Gastroesophageal sphincter (tissue), 4 donors: ENCODE measurements around the gene ANKS1A. TPM values are rescaled to one million over a fixed set of nuclear protein-coding genes. Genes with fewer than 3 reads are reported as not detected.
A peak's percentile ranks its signal among the peaks of the same experiment; 100 is the strongest.

ENCODE experiments used
- ATAC-seq: fragments of 150-250 bp; one replicate; pipeline ENCODE4 v1.9.1; 2016; ENCODE audit warnings: mild to moderate bottlenecking, moderate library complexity
- H3K27ac ChIP-seq, 4 donors: fragments of 200-600 bp; sonication (generic) in 3 of 4; 1 replicate in 3 of 4; 2 replicates in 1 of 4; pipeline ENCODE4 v1.5.1; 2016 to 2019
- H3K27me3 ChIP-seq: fragments of 200-600 bp; sonication (generic); one replicate; pipeline ENCODE4 v1.5.1; 2019
- H3K36me3 ChIP-seq, 2 donors: fragments of 200-600 bp; sonication (generic); one replicate each; pipeline ENCODE4 v1.5.1; 2019; ENCODE audit warnings: control low read depth in 1 of 2
- H3K4me1 ChIP-seq, 3 donors: fragments of 200-600 bp; sonication (generic); 1 replicate in 2 of 3; 2 replicates in 1 of 3; pipeline ENCODE4 v1.5.1; 2016 to 2019; ENCODE audit warnings: control low read depth in 2 of 3
- H3K4me3 ChIP-seq, 2 donors: fragments of 200-600 bp; sonication (generic); one replicate each; pipeline ENCODE4 v1.5.1; 2019; ENCODE audit warnings: mild to moderate bottlenecking in 1 of 2, moderate library complexity in 1 of 2
- H3K9me3 ChIP-seq, 3 donors: fragments of 200-600 bp; sonication (generic); one replicate each; pipeline ENCODE4 v1.5.1; 2017 to 2019; ENCODE audit warnings: control low read depth in 2 of 3
- EP300 ChIP-seq: sonication (generic); formaldehyde crosslinking; IDR thresholded peaks from one replicate; pipeline ENCODE4 v1.6.1; 2017; ENCODE audit warnings: antibody characterized with exemption, mild to moderate bottlenecking
- POLR2A ChIP-seq, 2 donors: fragments of 450-650 bp; IDR thresholded peaks; one replicate each; pipeline ENCODE4 v1.6.1; 2017; ENCODE audit warnings: antibody characterized with exemption in 2 of 2, mild to moderate bottlenecking in 2 of 2, moderate library complexity in 1 of 2
- POLR2AphosphoS5 ChIP-seq: sonication (generic); formaldehyde crosslinking; IDR thresholded peaks from one replicate; pipeline ENCODE4 v1.6.1; 2017; ENCODE audit warnings: antibody characterized with exemption
- WGBS, 2 donors: methylation state at CpG; one replicate each; pipeline ENCODE4 v1.1.5; 2018; ENCODE audit warnings: low coverage in 1 of 2; 5-methylcytosine and 5-hydroxymethylcytosine counted together
- total RNA-seq, 4 donors: library from RNA; depleted of rRNA; stranded (reverse); fragments of >200 nt; gene quantifications; one replicate each; pipeline ENCODE4 v1.1.0, GENCODE V29; 2016
- TF ChIP-seq, protein P1 (sequence below), 4 experiments: fragments of 200-600 bp in 2 of 4; fragments of 450-650 bp in 2 of 4; sonication (generic) in 1 of 4; IDR thresholded peaks; one replicate each; pipeline ENCODE4 v1.5.1; 2017 to 2019; ENCODE audit warnings: antibody characterized with exemption in 4 of 4, mild to moderate bottlenecking in 2 of 4, moderate library complexity in 2 of 4

The ANKS1A gene
- total RNA-seq, 4 donors from 2014 or later: 52.0 to 135 (median 88.4) TPM

DNA sequence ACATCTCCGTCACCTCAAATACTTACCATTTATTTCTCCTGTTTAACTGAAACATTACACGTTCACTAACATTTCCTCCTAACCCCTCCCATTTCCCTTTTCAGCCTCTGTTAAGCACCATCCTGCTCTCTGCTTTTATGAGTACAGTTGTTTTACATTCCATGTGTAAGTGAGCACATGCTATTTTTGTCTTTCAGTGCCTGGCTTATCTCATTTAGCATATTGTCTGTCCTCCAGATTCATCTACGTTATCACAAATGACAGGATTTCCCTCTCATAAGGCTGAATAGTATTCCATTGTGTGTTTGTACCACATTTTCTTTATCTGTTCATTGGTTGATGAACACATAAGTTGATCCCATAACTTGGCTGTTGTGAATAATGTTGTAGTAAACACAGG, 23.9 kb upstream of the ANKS1A start:
- WGBS, 2 donors: 42 to 79% methylated on average over 3 of the region's 3 CpGs
- Histone ChIP-seq H3K4me1 (no peaks in the 10 kb centered on the region), H3K27me3 (no peaks in the 10 kb centered on the region), H3K27ac (no peak overlapping the region), H3K4me3 (no peak overlapping the region), H3K9me3 (no peaks in the 10 kb centered on the region), H3K36me3 (peaks cover 0 to 92% of the 10 kb centered on the region in 2 donors)
- peak; percentile 66 for ATAC-seq
- TF ChIP-seq POLR2AphosphoS5: peak; percentile 28
- TF ChIP-seq EP300: no peak

DNA sequence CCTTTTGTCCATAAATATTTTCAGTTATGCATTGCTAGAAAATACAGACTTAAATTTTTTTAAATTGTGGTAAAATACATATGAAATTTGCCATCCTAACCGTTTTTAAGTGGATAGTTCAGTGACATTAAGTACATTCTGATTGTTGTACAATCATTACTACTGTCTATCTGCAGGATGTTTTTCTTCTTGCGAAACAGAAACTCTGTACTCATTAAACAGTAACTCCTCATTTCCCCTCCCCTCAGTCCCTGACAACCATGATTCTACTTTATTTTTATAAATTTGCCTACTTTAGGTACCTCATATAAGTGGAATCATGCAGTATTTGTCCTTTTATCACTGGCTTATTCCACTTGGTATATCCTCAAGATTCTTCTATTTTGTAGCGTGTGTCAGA, 22.5 kb upstream of the ANKS1A start:
- no peak for ATAC-seq
- Histone ChIP-seq H3K9me3 (no peaks in the 10 kb centered on the region), H3K27me3 (no peaks in the 10 kb centered on the region), H3K27ac (no peak overlapping the region), H3K4me1 (no peaks in the 10 kb centered on the region), H3K36me3 (peaks cover 0 to 92% of the 10 kb centered on the region in 2 donors), H3K4me3 (no peak overlapping the region)
- 84 to 85% methylated on average over 3 of the region's 3 CpGs for WGBS, 2 donors
- TF ChIP-seq EP300 (no peak), POLR2A (IDR thresholded peaks at IDR 0.05) (no peak)

DNA sequence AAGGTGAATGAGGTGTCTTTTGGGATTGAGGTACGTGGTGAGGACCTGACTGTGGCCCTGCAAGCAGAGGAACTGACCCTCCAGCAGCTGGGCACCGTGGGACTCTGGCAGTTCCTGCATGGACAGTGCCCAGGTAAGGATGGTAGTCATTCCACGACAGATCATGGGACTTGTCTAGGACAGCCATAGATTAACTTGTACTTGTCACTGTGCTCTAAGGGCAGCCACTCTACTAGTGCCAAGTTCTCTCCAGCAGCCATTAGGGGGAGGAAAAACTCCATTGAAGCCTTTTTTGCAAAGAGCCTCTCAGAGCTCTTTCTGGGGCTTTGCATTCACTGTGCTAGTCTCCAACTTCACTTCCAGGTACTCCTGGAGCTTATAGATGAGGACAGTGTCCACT, 21.6 kb upstream of the ANKS1A start:
- 100% methylated on average over 2 of the region's 3 CpGs; no CpG with 5 or more reads in 1 of the 2 donors for WGBS, 2 donors
- H3K4me3 ChIP-seq: no peak overlapping the region
- H3K9me3 ChIP-seq: no peaks in the 10 kb centered on the region
- H3K4me1 ChIP-seq: no peaks in the 10 kb centered on the region
- no peaks in the 10 kb centered on the region for H3K27me3 ChIP-seq
- ATAC-seq: no peak
- TF ChIP-seq, protein P1, sequence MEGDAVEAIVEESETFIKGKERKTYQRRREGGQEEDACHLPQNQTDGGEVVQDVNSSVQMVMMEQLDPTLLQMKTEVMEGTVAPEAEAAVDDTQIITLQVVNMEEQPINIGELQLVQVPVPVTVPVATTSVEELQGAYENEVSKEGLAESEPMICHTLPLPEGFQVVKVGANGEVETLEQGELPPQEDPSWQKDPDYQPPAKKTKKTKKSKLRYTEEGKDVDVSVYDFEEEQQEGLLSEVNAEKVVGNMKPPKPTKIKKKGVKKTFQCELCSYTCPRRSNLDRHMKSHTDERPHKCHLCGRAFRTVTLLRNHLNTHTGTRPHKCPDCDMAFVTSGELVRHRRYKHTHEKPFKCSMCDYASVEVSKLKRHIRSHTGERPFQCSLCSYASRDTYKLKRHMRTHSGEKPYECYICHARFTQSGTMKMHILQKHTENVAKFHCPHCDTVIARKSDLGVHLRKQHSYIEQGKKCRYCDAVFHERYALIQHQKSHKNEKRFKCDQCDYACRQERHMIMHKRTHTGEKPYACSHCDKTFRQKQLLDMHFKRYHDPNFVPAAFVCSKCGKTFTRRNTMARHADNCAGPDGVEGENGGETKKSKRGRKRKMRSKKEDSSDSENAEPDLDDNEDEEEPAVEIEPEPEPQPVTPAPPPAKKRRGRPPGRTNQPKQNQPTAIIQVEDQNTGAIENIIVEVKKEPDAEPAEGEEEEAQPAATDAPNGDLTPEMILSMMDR (IDR thresholded peaks at IDR 0.05): peak in 1 of 4 experiments; percentile 5
- TF ChIP-seq POLR2AphosphoS5: no peak
- peaks cover 0 to 92% of the 10 kb centered on the region in 2 donors for H3K36me3 ChIP-seq
- H3K27ac ChIP-seq: no peak overlapping the region

DNA sequence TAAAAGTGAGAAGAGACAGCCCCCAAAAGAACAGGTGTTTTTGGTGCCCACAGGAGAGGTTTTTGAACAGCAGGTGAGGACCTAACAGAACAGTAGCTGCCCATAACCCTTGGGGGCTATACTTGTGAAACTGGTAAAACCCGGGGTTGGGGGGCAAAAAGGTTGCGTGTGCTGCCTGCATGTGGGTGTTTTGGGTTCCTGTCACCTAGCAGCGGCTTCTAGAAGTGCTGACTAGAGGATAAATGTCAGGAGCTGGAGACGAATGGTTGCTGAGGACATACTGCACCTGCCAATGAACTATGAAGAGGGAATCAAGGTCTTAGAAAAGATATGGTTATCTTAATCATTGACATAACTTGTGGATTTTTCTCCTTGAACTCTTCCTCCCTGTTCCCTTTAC, 17.2 kb upstream of the ANKS1A start:
- H3K4me1 ChIP-seq: no peaks in the 10 kb centered on the region
- WGBS, 2 donors: 90 to 94% methylated on average over 2 to 4 of the region's 4 CpGs
- no peaks in the 10 kb centered on the region for H3K27me3 ChIP-seq
- no peak for ATAC-seq
- no peak overlapping the region for H3K27ac ChIP-seq
- TF ChIP-seq POLR2A (IDR thresholded peaks at IDR 0.05) (no peak), POLR2AphosphoS5 (no peak), EP300 (no peak)
- TF ChIP-seq, protein P1 (IDR thresholded peaks at IDR 0.05): no peak
- peaks cover 0 to 100% of the 10 kb centered on the region in 2 donors for H3K36me3 ChIP-seq
- H3K9me3 ChIP-seq: no peaks in the 10 kb centered on the region
- H3K4me3 ChIP-seq: no peak overlapping the region

DNA sequence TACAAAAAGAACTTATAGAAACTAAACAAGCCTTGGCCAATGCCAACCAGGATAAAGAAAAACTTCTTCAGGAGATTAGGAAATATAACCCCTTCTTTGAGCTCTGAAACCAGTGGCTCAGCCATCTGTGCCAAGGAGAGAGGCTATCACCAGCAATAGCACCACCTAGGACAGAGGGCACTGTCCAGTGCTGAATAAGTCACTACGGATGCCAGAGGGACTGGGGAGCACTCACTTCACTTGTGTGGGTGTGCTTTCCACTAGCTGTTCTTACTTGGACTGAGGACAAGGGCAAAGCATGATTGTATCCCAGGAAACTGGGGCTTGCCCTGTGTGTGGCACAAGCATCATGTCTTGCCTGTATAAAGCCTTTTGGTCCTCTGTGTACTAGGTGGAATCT, 16.7 kb upstream of the ANKS1A start:
- Histone ChIP-seq H3K9me3 (no peaks in the 10 kb centered on the region), H3K27ac (no peak overlapping the region), H3K27me3 (no peaks in the 10 kb centered on the region), H3K4me1 (no peaks in the 10 kb centered on the region), H3K36me3 (peaks cover 0 to 100% of the 10 kb centered on the region in 2 donors), H3K4me3 (no peak overlapping the region)
- TF ChIP-seq EP300 (no peak), POLR2AphosphoS5 (no peak)
- TF ChIP-seq, protein P1 (IDR thresholded peaks at IDR 0.05): no peak
- ATAC-seq: no peak
- 57% methylated on average over 1 of the region's 1 CpG; no CpG with 5 or more reads in 1 of the 2 donors for WGBS, 2 donors

DNA sequence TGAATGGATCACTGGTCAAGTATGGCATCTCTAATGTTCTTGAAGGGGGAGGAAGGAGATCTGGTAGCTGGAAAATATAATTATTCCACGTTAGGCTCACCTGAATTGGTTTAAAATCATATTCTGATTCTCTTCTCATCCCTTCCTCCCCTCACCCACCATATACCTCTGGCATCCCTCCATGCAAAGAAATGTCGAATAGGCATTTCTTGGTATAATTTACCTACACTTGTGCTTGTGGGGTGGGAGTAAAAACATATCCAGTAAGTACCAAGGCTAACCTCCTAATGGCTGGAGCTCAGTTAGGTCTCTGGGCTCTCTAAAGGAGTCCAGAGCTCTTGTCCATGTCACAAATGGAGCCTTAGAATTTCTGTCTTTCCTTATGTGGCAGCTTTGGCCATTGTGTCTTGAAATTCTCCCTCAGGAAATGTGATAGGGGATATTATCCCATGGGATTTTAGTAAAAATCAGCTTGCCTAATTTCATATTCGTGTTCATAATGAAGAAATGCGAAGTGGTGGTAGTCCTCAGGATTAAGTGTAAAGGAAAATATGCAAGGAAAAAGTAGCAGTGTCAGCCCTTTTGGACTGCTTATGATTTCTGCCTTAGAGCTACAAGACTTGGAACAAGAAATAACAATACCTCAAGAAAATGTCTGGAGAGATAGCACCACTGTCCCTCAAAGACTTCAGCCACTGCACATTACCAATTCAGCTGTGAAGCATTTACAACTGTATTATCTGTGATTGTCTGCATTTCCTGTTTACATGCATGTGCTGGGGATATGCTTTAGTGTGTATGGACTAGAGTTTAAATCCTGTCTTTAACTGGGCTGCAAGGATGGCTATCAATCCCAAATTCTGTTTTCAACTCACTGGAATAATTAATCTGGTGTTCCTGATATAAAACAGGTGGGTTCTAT, 13.5 kb upstream of the ANKS1A start:
- 79 to 82% methylated on average over 3 to 4 of the region's 4 CpGs for WGBS, 2 donors
- no peak overlapping the region for H3K27ac ChIP-seq
- H3K27me3 ChIP-seq: no peaks in the 10 kb centered on the region
- H3K36me3 ChIP-seq: peaks cover 0 to 100% of the 10 kb centered on the region in 2 donors
- H3K9me3 ChIP-seq: no peaks in the 10 kb centered on the region
- TF ChIP-seq POLR2AphosphoS5 (no peak), POLR2A (IDR thresholded peaks at IDR 0.05) (no peak), EP300 (no peak)
- TF ChIP-seq, protein P1 (IDR thresholded peaks at IDR 0.05): no peak
- ATAC-seq: no peak
- no peaks in the 10 kb centered on the region for H3K4me1 ChIP-seq
- no peak overlapping the region for H3K4me3 ChIP-seq
